ENCODE data around the gene LGALS4.

LGALS4 gene

DNA sequence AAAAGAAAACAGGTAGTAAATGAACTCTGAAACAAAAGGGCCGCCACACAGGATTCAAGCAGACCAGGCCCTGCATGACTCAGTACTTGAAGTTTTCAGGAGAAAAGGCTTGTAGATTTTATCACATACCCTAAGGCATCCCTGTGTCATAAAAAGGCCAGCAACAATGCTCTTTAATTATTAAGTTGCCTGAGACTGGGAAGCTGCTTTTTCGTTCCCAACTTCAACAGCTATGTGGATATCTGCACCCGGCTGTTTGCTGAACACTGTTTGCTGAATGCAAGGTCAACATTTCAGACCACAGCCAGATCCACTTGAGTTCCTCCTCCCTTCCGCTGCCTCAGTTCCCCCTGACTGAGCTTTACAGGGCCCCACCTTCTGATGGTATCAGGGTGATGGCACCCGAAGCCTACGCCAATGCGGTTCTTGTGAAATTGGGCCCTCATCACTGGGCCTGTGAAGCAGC lies 24.9 kb upstream of the LGALS4 start:
- no peak for TF ChIP-seq FOXM1 (IDR thresholded peaks at IDR 0.05; ENCODE audit: borderline replicate concordance, low read depth)
- TF ChIP-seq TEAD4 (IDR thresholded peaks at IDR 0.05) = no peak
- no peak for TF ChIP-seq NFIC (IDR thresholded peaks at IDR 0.05)
- no peak for TF ChIP-seq YY1 (IDR thresholded peaks at IDR 0.05; ENCODE audit: low read depth)
- TF ChIP-seq CEBPB (IDR thresholded peaks at IDR 0.05) = no peak
- no peak for TF ChIP-seq EGR1 (IDR thresholded peaks at IDR 0.05)
- TF ChIP-seq, protein P1, sequence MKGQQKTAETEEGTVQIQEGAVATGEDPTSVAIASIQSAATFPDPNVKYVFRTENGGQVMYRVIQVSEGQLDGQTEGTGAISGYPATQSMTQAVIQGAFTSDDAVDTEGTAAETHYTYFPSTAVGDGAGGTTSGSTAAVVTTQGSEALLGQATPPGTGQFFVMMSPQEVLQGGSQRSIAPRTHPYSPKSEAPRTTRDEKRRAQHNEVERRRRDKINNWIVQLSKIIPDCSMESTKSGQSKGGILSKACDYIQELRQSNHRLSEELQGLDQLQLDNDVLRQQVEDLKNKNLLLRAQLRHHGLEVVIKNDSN (IDR thresholded peaks at IDR 0.05) = no peak
- no peak for TF ChIP-seq CREB1 (IDR thresholded peaks at IDR 0.05; ENCODE audit: low read depth)
- TF ChIP-seq TAF1 (IDR thresholded peaks at IDR 0.05; ENCODE audit: low read depth) = no peak
- TF ChIP-seq TCF12 (IDR thresholded peaks at IDR 0.05; ENCODE audit: low read depth) = no peak
- TF ChIP-seq EP300 (IDR thresholded peaks at IDR 0.05; ENCODE audit: borderline replicate concordance) = no peak
- TF ChIP-seq ZBTB7A (IDR thresholded peaks at IDR 0.05; ENCODE audit: low read depth) = no peak

DNA sequence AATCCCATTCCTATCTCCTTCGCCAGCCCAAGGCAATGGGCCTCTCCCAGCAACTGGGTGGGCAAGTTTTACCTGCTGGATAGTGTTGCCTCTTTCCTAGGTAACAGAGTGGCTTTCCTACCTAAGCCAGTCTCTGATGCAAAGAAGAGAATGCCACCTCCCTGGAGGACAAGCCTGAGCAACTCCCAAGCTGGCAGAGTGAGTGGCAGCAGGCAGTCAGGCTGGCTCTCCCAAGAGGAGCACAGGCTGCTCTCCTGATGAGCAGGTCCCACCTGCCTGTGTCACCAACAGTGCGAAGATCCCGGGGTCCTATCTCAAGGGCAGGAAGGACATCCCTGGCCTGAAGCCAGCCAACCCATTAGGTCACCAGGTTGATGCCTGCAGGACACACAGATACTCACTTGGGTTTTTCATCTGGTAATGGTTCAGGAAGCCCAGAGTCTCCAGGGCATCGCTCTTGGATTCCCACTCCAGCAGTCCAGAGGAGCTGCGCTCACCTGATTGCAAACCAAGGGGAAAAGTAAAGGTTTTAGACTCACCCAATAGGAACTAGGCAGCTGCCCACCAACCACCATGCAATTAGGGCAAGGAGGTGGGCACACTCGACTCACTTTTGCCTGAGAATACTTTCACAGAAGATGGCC lies 24.4 kb upstream of the LGALS4 start:
- TF ChIP-seq YY1 (IDR thresholded peaks at IDR 0.05; ENCODE audit: low read depth) (no peak), TAF1 (IDR thresholded peaks at IDR 0.05; ENCODE audit: low read depth) (no peak), FOXM1 (IDR thresholded peaks at IDR 0.05; ENCODE audit: borderline replicate concordance, low read depth) (no peak), RAD21 (IDR thresholded peaks at IDR 0.05; ENCODE audit: low read depth) (no peak), EGR1 (IDR thresholded peaks at IDR 0.05) (no peak), TEAD4 (IDR thresholded peaks at IDR 0.05) (no peak), EP300 (IDR thresholded peaks at IDR 0.05; ENCODE audit: borderline replicate concordance) (no peak), ZBTB7A (IDR thresholded peaks at IDR 0.05; ENCODE audit: low read depth) (no peak)
- TF ChIP-seq, protein P2, sequence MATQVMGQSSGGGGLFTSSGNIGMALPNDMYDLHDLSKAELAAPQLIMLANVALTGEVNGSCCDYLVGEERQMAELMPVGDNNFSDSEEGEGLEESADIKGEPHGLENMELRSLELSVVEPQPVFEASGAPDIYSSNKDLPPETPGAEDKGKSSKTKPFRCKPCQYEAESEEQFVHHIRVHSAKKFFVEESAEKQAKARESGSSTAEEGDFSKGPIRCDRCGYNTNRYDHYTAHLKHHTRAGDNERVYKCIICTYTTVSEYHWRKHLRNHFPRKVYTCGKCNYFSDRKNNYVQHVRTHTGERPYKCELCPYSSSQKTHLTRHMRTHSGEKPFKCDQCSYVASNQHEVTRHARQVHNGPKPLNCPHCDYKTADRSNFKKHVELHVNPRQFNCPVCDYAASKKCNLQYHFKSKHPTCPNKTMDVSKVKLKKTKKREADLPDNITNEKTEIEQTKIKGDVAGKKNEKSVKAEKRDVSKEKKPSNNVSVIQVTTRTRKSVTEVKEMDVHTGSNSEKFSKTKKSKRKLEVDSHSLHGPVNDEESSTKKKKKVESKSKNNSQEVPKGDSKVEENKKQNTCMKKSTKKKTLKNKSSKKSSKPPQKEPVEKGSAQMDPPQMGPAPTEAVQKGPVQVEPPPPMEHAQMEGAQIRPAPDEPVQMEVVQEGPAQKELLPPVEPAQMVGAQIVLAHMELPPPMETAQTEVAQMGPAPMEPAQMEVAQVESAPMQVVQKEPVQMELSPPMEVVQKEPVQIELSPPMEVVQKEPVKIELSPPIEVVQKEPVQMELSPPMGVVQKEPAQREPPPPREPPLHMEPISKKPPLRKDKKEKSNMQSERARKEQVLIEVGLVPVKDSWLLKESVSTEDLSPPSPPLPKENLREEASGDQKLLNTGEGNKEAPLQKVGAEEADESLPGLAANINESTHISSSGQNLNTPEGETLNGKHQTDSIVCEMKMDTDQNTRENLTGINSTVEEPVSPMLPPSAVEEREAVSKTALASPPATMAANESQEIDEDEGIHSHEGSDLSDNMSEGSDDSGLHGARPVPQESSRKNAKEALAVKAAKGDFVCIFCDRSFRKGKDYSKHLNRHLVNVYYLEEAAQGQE (IDR thresholded peaks at IDR 0.05; ENCODE audit: low read depth) = no peak

DNA sequence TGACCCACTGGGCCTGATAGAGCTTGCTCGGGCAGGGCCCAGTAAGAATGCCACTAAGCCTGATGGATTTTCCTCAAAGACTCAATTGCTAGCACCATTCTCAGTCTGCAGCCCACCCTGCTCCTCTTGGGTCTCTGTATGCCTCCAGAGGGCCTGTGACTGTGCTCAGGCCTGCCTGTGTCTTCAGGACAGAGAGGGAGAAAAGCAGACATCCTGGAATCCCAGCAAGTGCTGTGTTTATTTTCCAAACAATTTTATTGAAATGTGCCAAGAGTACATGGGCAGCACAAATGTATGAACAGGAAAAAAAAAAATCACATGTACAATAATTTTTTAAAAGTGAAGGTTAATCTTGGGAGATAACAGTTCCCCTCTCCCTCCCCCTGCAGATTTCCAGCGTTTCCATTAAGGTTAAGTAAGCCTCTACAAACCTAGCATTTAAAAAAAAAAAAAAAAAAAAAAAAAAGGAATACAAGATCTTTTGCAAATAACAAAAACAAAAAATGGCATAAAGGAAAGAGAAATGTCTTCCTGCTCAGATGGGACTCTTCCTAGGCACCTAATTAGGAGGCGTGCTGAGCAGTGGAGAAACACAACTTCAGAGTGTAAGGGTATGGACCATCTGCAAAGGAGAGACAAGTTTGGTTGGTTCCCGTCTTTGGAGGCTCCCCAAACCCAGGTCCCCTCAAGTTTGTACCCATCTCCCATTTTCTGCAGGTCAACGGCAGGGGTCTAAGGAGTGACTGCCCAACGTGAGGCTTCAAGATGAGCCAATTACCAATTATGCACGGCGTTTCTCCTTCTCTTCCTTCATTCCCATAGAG lies 23.6 kb upstream of the LGALS4 start:
- TF ChIP-seq FOXM1 (IDR thresholded peaks at IDR 0.05; ENCODE audit: borderline replicate concordance, low read depth) (no peak), ZBTB7A (IDR thresholded peaks at IDR 0.05; ENCODE audit: low read depth) (no peak), TEAD4 (IDR thresholded peaks at IDR 0.05) (no peak)
- TF ChIP-seq, protein P1 (IDR thresholded peaks at IDR 0.05) = no peak
- TF ChIP-seq, protein P2 (IDR thresholded peaks at IDR 0.05; ENCODE audit: low read depth) = no peak

DNA sequence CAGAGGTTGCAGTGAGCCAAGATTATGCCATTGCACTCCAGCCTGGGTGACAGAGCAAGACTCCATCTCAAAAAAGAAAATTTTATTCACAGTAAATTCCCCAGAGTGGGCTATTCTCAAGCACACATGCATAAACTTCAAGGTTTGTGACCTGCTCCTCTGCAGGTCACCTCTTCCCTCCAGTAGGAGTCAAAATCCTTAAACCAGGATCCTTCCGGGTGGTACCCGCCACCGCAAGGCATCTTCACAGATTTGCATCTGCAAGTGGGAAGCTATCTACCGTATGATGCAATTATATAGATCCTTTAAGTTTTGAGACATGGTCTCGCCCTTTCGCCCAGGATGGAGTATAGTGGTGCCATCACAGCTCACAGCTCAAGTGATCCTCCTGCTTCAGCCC lies 21.8 kb upstream of the LGALS4 start:
- TF ChIP-seq RAD21 (IDR thresholded peaks at IDR 0.05; ENCODE audit: low read depth) (no peak), TEAD4 (IDR thresholded peaks at IDR 0.05) (no peak), EGR1 (IDR thresholded peaks at IDR 0.05) (no peak)

DNA sequence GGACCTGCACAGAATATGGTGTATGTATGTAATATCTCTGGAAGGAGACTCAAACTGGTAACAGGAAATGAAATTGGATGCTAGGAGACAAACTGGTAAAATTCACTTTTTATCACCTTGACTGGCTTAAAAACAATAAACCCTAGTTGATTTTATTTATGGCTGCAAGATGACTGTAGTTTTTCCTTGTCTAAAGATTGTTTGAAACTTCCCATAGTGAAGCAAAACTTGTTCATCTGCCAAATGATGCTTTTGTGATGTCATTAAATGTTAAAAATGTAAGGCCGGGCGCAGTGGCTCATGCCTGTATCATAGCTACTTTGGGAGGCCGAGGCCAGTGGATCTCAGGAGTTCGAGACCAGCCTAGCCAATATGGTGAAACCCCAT lies 21.4 kb upstream of the LGALS4 start:
- TF ChIP-seq ZBTB7A (IDR thresholded peaks at IDR 0.05; ENCODE audit: low read depth) = no peak
- no peak for TF ChIP-seq TAF1 (IDR thresholded peaks at IDR 0.05; ENCODE audit: low read depth)
- TF ChIP-seq TCF12 (IDR thresholded peaks at IDR 0.05; ENCODE audit: low read depth) = no peak
- TF ChIP-seq, protein P2 (IDR thresholded peaks at IDR 0.05; ENCODE audit: low read depth) = no peak
- no peak for TF ChIP-seq RAD21 (IDR thresholded peaks at IDR 0.05; ENCODE audit: low read depth)
- TF ChIP-seq TEAD4 (IDR thresholded peaks at IDR 0.05) = no peak
- TF ChIP-seq EP300 (IDR thresholded peaks at IDR 0.05; ENCODE audit: borderline replicate concordance) = no peak
- no peak for TF ChIP-seq EGR1 (IDR thresholded peaks at IDR 0.05)
- TF ChIP-seq CEBPB (IDR thresholded peaks at IDR 0.05) = no peak
- TF ChIP-seq, protein P3, sequence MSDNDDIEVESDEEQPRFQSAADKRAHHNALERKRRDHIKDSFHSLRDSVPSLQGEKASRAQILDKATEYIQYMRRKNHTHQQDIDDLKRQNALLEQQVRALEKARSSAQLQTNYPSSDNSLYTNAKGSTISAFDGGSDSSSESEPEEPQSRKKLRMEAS (IDR thresholded peaks at IDR 0.05) = no peak
- TF ChIP-seq YY1 (IDR thresholded peaks at IDR 0.05; ENCODE audit: low read depth) = no peak
- no peak for TF ChIP-seq FOXM1 (IDR thresholded peaks at IDR 0.05; ENCODE audit: borderline replicate concordance, low read depth)
- TF ChIP-seq, protein P1 (IDR thresholded peaks at IDR 0.05) = no peak
- TF ChIP-seq NFIC (IDR thresholded peaks at IDR 0.05) = no peak
- no peak for TF ChIP-seq CREB1 (IDR thresholded peaks at IDR 0.05; ENCODE audit: low read depth)
